ENCODE results near the gene SMAD5. TPM values are rescaled to one million over a fixed set of nuclear protein-coding genes. Genes with fewer than 3 reads are reported as not detected.

Gene SMAD5
- total and polyA plus RNA-seq, 3 donors from 2014 or later, result 25.4 to 36.0 (median 29.1) TPM

- 32 to 37% methylated on average over 13 of the region's 13 CpGs for WGBS, 2 donors
- intact Hi-C loops (cut with DNase I; ENCODE audit: low total_unique reads), result no loop called here
- H3K4me3 ChIP-seq, result no peak overlapping the region
- no peaks in the 10 kb centered on the region for H3K4me1 ChIP-seq
- H3K9me3 ChIP-seq, result no peaks in the 10 kb centered on the region
- H3K27me3 ChIP-seq, result no peaks in the 10 kb centered on the region
- TF ChIP-seq POLR2A (IDR thresholded peaks at IDR 0.05), result no peak
- TF ChIP-seq, protein P1, sequence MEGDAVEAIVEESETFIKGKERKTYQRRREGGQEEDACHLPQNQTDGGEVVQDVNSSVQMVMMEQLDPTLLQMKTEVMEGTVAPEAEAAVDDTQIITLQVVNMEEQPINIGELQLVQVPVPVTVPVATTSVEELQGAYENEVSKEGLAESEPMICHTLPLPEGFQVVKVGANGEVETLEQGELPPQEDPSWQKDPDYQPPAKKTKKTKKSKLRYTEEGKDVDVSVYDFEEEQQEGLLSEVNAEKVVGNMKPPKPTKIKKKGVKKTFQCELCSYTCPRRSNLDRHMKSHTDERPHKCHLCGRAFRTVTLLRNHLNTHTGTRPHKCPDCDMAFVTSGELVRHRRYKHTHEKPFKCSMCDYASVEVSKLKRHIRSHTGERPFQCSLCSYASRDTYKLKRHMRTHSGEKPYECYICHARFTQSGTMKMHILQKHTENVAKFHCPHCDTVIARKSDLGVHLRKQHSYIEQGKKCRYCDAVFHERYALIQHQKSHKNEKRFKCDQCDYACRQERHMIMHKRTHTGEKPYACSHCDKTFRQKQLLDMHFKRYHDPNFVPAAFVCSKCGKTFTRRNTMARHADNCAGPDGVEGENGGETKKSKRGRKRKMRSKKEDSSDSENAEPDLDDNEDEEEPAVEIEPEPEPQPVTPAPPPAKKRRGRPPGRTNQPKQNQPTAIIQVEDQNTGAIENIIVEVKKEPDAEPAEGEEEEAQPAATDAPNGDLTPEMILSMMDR (IDR thresholded peaks at IDR 0.05), result no peak
- H3K27ac ChIP-seq, result no peak overlapping the region
- H3K36me3 ChIP-seq (ENCODE audit: low read depth, missing control alignments), result no peaks in the 10 kb centered on the region
- no peak for DNase-seq
These were observed 70.0 kb downstream of the SMAD5 start for GRCh38 chr5:136202469-136203205.

DNA sequence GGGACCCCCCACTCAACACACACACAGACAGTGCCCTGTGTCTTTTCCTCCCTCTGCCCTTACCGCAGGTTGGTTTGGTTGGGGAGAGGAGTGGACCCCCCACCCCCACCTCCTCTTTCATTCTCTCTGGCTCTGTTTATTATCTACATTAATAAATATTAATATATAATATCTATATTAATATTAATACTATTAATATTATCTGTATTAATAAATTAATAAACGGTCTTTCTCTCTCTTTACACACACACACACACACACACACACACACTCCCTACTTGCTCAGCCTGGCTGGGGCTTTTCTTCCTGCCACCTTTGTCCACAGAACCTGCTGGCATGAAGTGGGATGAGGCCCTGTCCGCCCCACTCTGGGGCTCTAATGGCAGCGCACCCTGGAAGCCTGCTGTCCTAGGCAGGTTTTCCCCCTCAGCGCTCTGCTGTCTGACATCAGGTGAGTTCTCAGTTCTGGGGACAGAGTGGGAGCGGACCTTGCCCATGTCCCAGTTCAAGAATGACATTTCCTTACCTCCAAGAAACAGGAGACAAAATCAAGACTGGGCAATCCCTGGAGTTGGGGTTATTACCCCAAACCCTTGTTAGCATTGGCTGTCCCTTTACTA lies 70.8 kb downstream of the SMAD5 start:
- no peak overlapping the region for H3K4me3 ChIP-seq
- no peak for TF ChIP-seq POLR2A (IDR thresholded peaks at IDR 0.05)
- TF ChIP-seq, protein P1 (IDR thresholded peaks at IDR 0.05), result no peak
- H3K36me3 ChIP-seq (ENCODE audit: low read depth, missing control alignments), result no peaks in the 10 kb centered on the region
- no peak for DNase-seq
- intact Hi-C loops (cut with DNase I; ENCODE audit: low total_unique reads), result no loop called here
- H3K9me3 ChIP-seq, result no peaks in the 10 kb centered on the region
- WGBS, 2 donors, result 82 to 88% methylated on average over 5 to 6 of the region's 6 CpGs
- H3K27me3 ChIP-seq, result no peaks in the 10 kb centered on the region
- no peaks in the 10 kb centered on the region for H3K4me1 ChIP-seq
- no peak overlapping the region for H3K27ac ChIP-seq

- no peak for DNase-seq
- Histone ChIP-seq H3K4me1 (no peaks in the 10 kb centered on the region), H3K4me3 (no peak overlapping the region), H3K9me3 (no peaks in the 10 kb centered on the region), H3K36me3 (ENCODE audit: low read depth, missing control alignments) (no peaks in the 10 kb centered on the region), H3K27ac (no peak overlapping the region), H3K27me3 (no peaks in the 10 kb centered on the region)
- intact Hi-C loops (cut with DNase I; ENCODE audit: low total_unique reads), result no loop called here
- WGBS, 2 donors, result 93 to 95% methylated on average over 8 of the region's 8 CpGs
- TF ChIP-seq, protein P1 (IDR thresholded peaks at IDR 0.05), result no peak
- no peak for TF ChIP-seq POLR2A (IDR thresholded peaks at IDR 0.05)
These were observed 72.5 kb downstream of the SMAD5 start for GRCh38 chr5:136205061-136205702.

DNA sequence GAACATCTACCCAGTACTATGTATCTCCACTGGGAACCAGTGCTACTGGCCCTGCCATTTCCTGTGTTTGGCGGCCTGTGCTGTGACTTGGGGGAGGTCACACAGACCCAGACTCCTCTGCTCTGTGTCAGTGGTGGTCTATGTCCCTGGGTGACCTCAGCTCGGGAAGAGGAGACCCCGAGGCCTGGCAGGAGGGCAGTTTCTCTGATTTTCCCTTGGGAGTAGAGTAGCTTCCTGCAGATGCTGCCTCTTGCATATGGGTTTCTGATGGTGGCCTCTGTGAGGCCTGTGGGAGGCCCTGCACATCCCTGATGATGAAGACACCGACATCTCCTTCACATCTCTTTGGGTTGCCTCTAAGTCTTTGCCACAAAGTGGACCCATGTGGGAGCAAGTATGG lies 73.3 kb downstream of the SMAD5 start:
- no peaks in the 10 kb centered on the region for H3K36me3 ChIP-seq (ENCODE audit: low read depth, missing control alignments)
- intact Hi-C loops (cut with DNase I; ENCODE audit: low total_unique reads), result no loop called here
- TF ChIP-seq, protein P1 (IDR thresholded peaks at IDR 0.05), result no peak
- no peak for TF ChIP-seq POLR2A (IDR thresholded peaks at IDR 0.05)
- no peaks in the 10 kb centered on the region for H3K27me3 ChIP-seq
- DNase-seq, result no peak
- no peak overlapping the region for H3K4me3 ChIP-seq
- no peaks in the 10 kb centered on the region for H3K9me3 ChIP-seq
- H3K4me1 ChIP-seq, result no peaks in the 10 kb centered on the region
- WGBS, 2 donors, result 85 to 88% methylated on average over 1 to 4 of the region's 4 CpGs
- no peak overlapping the region for H3K27ac ChIP-seq
